Panc1 (cell line): ENCODE measurements around the gene GIPC3.

Experiments
- CTCF ChIP-seq: fragments of 450-650 bp; IDR thresholded peaks from 2 replicates; pipeline ENCODE4 v1.5.1; 2017; ENCODE audit warnings: mild to moderate bottlenecking
- POLR2AphosphoS5 ChIP-seq: IDR thresholded peaks from 2 replicates; pipeline ENCODE4 v1.6.1; 2012; ENCODE audit warnings: mild to moderate bottlenecking, low read depth, low read length, moderate library complexity
- REST ChIP-seq, 2 experiments: IDR thresholded peaks; 2 replicates each; pipeline ENCODE4 v1.6.1; 2011 to 2012; ENCODE audit warnings: low read depth in 2 of 2, control low read depth in 1 of 2, low read length in 1 of 2, mild to moderate bottlenecking in 1 of 2, moderate library complexity in 1 of 2; ENCODE audit not compliant: insufficient read depth in 1 of 2
- SIN3A ChIP-seq: IDR thresholded peaks from 2 replicates; pipeline ENCODE4 v1.6.1; 2012; ENCODE audit warnings: low read depth, mild to moderate bottlenecking, low read length, moderate library complexity, borderline replicate concordance; ENCODE audit not compliant: insufficient read depth
- TCF7L2 ChIP-seq: IDR thresholded peaks from 2 replicates; pipeline ENCODE4 v1.6.1; 2011; ENCODE audit warnings: mild to moderate bottlenecking, low read depth, low read length, inconsistent platforms

- TF ChIP-seq TCF7L2: no peak
- no peak for TF ChIP-seq CTCF
- TF ChIP-seq REST (IDR thresholded peaks at IDR 0.05; ENCODE audit: insufficient read depth in 1 of 2, low read depth in 2 of 2, low read length in 1 of 2): no peak
- TF ChIP-seq POLR2AphosphoS5: no peak
- no peak for TF ChIP-seq SIN3A
Measured at GRCh38 chr19:3601021-3601420, 15.7 kb downstream of the GIPC3 start.
